GM19455 (cell line): ENCODE measurements around the gene EXOC3.

Experiments used
- ATAC-seq: cut with Tn5 transposase; IDR thresholded peaks from one replicate; pipeline ENCODE4 v1.9.1; 2021; ENCODE audit not compliant: unreplicated experiment

Gene EXOC3

DNA sequence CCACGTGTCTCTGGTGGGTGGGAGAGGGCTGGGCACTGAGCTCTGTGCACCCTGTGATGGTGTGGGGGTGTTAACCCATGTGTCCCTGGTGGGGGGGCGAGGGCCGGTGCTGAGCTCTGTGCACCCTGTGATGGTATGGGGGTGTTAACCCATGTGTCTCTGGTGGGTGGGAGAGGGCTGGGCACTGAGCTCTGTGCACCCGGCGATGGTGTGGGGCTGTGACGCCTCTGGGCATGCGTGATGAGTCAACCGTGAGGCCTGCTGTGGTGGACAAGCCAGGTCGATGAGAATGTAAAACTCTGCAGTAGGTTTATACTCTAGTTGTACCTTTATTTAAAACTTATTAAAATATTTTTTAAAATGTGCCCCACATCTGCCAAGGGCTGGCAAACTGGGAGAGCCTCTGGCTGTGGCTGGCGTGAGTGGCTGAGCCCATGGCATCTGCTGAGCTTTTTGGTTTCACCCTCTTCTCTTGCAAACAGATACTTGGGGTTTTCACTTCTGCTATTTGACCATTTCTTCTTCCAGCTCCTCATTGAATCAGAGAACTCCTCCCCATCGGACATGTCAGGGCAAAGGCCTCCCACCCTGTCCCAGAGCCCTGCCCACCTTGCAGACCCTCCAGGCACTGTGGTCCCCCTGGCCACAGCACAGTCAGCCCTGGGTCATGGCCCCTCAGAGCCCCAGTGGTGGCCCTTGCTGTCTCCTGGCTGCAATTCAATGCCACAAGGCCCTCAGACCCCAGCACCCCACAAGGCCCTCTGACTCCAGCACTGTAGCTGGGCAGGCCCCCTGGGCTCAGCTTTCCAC is 18.5 kb upstream of the EXOC3 start:
- ATAC-seq: peak; percentile 93

DNA sequence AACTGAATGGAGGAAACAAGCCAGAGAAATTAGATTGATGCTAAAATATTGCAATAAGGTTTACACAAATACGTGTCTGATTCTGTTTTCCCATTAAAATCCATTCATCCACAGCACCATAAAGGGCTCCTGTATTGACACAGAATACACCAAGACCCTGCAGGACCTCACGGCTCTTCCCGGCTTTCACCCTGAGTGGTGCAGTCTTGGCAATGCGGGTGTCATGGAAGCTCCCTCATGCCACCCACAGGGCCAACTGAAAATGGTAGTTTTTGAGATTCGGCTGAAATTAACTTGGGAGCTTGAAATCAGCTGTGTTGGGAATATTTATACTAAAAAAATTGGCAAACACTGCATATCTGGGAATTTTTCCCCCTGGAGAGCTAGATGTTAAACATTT is 17.3 kb upstream of the EXOC3 start:
- no peak for ATAC-seq

DNA sequence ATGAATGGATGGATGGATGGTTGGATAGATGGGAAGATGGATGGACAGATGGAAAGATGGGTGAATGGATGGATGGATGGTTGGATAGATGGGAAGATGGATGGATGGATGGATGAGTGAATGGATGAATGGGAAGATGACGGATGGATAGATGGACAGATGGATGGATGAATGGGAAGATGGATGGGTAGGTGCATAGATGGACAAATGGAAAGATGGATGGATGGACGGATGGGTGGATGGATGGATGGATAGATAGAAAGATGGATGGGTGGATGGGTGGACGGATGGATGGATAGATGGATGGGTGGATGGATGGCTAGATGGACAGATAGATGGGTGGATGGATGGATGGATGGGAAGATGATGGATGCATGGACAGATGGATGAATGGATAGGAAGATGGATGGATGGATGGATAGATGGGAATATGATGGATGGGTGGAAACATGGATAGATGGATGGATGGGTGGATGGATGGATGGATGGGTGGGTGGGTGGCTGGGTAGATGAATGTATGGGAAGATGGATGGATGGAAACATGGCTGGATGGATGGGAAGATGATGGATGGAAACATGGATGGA is 16.5 kb upstream of the EXOC3 start:
- no peak for ATAC-seq

DNA sequence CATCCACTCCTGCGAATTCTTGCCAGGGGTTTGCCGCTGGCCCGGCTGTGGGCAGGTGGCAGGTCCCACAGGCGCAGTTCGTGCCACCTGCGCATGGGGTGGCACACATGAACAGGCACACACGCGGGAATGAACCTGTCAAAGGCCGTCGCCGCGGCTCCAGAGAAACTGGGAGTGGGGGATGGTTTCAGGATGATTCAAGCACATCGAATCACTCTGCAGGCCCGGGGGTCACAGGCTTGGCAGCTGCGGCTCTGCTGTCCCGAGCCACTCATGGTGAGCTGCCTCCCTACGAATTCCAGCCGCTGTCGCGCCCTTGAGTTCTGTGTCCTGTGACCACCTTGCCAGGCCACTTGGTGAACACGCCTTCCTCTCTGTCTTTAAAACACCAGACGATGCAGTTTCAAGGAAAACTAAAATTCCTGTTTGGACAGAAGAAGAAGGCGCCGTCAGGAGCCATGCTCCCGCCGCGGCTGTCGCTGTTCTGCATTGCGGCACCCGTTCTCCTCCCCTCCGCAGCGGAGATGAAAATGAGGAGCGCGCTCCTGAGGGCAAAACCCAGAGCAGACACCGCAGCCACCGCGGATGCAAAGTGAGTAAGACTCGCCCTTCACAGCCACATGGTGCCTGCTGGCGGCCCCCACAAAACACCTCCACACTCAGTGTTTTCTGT is 15.4 kb upstream of the EXOC3 start:
- ATAC-seq: no peak

DNA sequence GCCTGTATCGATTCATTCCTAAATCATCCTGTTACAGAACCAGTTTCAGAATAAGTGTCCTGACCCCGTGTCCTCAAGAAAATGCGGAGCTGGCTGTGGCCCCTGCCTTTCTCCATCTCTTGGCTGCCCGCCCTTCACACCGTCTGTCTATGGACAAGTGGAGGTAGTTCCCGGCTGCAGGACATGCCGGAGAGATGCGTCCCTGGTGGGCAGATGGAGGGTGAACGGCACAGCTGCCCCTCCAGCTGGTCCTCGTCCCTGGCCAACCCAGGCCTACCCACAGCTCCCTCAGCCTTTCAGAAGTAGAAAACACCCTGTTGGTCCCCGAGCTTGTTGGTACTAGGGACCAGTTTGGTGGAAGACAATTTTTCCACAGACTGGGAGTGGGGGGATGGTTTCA is 14.8 kb upstream of the EXOC3 start:
- ATAC-seq: no peak

DNA sequence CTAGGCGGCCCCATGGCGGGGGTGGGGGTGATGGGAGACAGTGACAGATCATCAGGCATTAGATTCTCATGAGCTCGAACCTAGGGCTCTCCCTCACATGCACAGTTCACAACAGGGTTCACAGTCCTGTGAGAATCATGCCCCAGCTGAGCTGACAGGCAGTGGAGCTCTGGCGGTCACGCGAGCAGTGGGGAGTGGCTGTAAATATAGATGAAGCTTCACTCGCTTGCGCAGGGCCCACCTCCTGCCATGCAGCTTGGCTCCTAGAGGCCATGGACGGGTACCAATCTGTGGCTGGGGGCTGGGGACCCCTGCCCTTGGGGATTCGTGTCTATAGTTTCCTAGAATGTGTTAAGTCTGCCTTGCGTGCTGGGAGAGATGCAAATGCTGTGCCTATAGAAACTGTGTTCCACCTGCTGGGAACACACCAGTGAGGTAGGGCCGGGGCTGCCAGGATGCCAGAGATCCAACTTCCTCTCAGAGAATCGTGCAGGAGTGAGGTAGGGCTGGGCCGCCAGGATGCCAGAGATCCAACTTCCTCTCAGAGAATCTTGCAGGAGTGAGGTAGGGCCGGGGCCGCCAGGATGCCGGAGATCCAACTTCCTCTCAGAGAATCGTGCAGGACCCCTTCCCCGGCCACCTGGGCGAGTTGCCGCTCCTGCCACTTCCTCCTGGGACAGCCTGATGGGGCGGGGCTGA is 14.1 kb upstream of the EXOC3 start:
- ATAC-seq: no peak

DNA sequence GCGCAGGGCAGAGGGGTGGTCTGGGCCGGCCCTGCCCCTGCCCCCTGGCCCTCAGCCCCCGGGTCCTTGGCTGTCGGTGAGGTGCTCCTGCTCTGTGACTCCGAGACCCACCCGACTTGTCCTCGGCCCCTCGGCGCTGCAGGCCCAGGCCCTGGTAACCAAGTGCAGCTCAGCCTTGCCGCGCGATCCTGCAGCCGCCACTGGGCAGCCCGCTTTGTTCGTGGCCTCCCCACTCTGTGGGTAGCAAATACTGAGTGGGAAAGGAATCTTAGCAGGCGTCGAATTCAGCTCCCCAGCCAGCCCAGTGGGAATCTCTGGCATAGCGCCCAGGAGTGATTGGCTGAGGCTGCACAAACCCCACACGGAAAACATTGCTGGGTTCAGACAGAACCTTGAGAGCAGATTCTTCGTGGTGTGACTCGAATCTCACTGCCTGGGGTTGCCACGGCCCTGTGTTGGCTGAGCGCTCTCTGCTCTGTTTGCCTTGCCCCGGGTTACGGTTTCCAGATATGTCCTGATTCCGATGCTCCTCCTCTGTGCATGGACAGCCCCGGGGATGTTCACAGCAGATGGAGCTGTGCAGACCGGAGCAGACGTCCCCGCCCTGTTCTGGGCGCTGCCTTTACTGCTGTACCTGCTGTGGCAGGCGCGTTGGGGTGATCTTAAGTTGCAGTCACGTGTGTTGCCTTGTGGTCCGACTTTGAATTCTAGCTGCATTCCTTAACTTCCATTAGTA is 13.4 kb upstream of the EXOC3 start:
- ATAC-seq: no peak

DNA sequence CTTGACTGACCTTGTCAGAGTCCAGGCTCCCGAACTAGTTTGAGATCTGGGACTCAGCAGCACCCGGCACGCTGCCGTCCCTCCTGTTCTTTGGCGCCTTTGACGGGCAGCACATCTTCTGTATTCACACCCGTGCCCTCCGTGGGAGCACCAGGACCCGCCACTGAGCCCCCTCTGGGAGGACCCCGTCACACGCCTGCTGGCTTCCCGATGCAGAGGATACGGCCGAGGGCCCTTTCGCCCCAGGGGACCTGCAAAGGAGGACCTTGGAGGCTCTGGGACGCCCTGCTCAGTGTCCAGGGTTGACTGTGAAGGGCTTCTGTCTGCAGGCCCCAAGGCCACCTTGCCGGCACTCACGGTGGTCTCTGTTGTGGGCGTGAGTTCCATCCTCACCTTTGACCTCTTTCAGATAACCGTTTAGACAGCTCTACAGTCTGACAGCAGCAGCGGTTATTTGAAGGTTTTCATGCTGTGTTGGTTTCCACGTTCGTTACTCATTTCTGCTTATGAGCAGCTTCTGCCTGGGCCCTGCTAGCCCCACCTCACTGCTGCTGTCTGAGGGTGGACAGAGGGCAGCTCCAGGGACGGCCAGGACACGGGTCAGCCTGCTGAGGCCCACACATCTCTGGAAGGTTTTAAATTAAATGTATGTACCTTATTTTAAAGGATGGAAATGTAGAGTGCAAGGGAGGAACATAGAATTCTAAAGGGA is 12.6 kb upstream of the EXOC3 start:
- no peak for ATAC-seq

DNA sequence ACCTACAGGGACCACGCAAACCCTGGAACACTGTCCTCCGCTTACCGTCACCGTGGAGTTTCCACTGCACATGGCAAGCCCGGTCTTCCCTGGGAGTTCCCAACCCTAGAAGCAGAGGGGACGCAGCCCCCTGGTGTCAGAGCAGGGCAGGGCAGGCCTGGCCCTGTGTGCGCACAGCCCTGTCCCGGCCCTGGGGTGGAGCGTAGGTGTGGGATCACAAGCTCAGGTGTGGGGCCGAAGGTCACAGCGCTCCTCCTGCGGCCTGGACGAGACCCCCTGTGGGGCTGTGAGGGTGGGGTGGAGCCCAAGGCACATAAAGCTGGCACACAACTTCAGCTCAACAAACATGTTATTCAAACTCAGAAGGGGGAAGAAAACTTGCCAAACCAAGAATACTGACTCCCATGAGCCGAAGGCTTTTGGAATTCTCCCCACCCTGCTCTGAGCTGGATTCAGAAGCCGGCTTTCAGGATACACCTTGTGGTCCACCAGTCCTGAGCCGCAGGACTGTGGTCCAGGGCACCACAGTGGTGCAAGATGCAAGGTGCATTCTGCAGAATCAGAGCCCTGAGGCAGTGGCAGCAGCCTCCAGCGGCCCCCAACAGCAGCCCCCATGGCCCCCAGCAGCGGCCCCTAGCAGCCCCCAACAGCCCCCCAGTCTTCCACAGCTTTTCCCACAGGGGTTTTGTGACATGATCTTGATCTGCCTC is 11.8 kb upstream of the EXOC3 start:
- no peak for ATAC-seq

DNA sequence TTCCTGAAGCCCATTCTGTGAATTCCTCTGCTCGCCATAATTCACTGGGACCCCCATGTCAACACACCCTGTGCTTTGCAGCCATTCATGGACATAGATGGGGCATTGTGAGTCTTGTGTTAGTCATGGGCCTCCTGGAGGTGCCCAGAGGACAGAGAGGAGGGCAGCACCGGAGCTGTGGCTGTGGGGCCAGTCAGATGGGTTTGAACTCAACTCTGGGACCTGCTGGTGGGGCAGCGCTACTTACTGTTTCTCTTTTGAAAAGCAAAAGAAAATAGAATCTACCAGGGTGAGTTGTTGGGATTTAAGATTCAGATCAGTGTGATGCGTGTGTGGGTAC is 11.3 kb upstream of the EXOC3 start:
- ATAC-seq: no peak

DNA sequence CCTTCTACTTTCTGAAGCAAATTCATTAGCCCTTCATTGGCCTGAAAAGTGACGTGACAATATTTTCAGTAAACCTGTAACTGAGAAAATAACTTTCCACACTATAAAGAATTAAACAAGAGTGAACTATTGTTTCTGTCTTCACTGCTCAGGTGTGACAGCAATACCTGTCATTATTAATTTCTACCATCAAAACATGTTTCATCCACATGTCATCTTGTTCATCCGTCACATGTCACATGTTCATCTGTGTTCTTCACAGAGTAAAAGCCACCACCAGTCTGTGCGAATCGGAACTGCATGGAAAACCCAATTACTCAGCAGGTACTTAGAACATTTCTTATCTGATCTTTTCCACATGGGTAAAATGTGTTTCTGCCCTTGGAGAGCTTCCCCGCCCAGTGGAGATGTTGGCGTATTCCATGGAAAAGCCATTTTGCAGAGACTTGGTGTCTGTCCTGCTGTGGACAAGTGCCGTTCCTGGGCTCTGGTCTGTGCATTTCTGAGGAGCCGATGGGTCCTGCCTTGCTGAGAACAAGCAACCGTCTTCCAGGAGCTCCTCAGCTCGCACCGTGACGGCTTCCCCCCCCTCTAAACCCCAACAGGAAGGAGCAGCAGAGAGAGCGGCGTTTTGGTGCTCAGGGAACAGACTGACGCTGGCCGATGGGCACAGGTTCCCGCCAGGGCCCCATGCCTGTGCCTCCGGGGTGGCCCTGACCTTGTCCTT is 10.6 kb upstream of the EXOC3 start:
- ATAC-seq: no peak

DNA sequence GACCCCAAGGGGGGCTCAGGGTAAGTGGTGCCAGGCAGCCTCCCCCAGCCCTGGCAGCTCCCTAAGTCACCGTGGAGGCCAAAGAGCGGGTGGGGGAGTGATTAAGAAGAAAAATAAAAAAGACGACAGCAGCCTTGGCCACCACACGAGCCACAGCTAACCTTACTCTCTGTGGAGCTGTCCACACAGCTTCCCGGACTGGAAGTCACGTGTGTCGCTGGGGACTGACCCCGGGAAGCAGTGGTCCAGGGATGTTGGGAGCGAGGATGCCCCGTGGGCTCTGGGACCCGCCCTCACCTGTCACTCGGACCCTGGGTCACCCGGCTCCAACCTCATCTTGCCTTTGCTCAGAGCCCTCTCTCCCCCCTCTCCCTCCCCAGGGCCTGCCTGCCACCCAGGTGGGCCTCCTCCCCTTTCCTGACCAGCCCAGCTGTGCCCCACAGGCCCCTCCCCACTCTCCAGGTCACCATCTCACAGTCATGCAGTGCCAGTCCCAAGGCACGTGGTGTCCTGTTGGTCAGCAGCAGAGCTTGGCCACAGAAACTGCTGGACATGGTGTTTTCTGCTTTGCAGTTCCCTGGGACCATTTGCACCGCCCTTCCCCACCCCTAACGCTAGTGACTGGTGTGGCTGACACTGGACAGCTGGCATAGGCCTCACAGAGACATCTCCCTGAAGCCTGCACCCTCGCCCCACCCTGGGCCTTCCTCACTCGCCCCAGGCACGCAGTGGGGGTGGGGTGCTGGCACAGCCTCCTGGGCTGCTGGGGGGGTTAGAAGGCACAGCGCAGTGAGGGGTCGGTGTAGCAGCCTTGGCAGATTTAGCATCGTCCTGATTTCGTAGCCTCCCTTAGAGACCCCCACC is 9.8 kb upstream of the EXOC3 start:
- ATAC-seq: no peak

DNA sequence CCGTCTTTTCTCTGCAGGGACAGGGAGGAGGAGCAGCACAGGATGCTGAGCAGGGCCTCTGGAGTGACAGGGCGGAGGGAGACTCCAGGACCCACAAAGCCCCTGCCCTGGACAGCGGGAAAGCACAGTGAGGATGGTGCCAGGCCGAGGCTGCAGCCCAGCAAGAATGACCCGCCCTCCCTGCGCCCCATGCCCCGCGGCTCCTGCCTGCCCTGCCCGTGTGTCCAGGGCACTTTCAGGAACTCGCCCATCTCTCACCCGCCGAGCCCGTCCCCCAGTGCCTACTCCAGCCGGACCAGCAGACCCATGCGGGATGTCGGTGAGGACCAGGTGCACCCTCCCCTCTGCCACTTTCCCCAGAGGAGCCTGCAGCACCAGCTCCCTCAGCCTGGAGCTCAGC is 9.1 kb upstream of the EXOC3 start:
- ATAC-seq: no peak

DNA sequence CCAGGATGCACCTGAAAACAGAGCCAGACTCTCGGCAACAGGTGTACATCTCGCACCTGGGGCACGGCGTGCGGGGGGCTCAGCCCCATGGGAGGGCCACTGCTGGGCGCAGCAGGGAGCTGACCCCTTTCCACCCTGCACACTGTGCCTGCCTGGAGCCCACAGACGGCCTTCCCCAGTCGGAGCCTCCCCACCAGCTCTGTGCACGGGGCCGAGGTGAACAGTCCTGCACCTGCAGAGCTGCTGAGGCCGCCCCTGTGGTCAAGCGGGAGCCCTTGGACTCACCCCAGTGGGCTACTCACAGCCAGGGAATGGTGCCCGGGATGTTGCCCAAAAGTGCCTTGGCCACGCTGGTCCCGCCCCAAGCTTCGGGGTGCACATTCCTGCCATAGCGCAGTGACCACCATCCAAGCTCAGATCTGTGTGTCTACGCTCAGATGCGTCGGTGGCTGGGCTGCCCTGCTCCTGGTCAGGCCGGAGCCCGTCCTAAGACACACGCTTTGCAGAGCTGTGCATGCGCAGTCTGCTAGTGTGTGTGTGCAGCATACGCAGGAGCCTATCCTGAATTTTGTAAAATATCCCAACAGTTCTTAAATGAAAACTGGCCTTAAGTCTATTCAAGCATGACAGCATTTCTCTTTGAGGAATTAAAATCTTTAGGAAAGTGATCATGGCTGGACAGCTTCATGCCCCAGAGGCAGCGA is 8.4 kb upstream of the EXOC3 start:
- no peak for ATAC-seq

DNA sequence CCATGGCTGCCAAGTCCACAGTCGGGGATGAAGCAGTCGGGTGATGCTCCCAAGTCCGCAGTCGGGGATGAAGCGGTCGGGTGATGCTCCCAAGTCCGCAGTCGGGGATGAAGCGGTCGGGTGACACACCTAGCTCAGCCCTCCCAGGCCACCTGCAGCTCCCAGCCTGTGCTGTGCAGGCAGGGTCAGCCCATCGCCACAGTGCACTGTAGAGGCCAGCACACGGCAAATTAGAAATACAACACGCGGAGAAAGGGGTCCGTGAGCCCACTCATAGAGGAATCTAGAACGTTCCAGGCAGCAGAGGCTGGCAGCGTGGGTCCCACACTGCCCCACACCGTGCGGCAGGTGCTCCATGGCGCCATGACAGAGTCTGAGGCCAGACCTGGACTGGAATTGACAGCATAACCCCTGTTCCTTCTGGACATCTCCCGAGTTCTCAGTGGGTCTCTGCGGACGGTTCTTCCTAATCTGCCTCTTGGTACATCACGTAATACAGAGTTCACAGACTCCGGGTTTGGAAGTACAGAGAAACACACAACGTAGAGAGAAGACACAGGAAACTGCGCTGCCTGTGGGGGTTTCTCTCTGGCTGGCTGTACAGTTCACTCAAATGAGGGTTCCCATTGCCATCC is 7.7 kb upstream of the EXOC3 start:
- ATAC-seq: no peak

DNA sequence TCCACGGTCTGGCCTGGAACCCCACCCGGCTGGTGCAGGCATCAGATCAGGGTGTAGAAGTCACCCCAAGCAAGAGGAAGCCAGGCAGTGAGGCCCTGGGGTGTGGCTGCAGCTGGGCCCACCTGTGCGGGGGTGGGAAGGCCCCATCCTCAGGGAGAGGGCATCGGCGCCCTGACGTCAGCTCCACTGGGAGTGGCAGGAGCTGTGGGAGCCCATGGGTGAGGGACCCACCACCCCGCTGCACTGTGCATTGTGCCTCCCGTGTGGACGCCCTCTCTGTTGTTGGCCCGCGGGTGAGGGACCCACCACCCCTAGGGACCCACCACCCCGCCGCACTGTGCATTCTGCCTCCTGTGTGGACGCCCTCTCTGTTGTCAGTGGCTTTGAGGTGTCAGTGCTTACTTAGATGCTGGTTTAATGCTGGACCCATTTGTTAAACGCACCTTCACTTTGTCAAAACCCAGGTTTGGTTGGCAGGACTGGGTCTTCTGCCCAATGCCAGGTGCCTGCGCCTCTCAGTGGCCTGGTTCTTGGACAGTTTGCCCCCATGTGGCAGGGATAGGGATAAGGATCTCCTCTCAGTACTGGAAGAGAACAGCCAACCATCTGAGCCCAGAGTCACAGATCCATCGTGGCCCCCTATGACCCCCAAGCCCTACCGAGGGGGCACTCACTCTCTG is 6.9 kb upstream of the EXOC3 start:
- no peak for ATAC-seq

DNA sequence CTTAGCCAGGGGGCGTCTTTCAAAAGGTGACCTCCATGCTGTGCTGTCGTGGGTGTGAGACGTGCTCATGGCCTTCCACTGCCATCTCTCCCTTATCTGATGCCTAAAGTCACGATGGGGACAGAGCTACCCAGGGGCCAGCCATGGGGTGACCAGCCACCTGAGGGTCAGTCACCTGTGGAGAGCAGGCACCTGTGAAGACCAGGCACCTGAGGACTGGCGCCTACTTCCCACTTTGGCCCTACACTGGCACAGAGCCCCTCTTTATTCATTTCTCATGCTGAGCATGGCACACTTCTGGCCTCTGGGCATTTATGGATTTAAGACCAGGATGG is 6.4 kb upstream of the EXOC3 start:
- ATAC-seq: no peak
